GM19463 (cell line): ENCODE measurements around the gene MBD4.
A peak's percentile ranks its signal among the peaks of the same experiment; 100 is the strongest.
"Not testable (repeated sequence)": the region's sequence is repeated elsewhere in the genome, so short reads cannot be mapped to it uniquely, and the experiment has no call there.

Experiments used
- ATAC-seq: cut with Tn5 transposase; IDR thresholded peaks from one replicate; pipeline ENCODE4 v1.9.1; 2021; ENCODE audit warnings: mild to moderate bottlenecking, moderate library complexity; ENCODE audit not compliant: unreplicated experiment

The MBD4 gene

GRCh38 chr3:129412542-129413198 is 27.1 kb downstream of the MBD4 start:
- no peak for ATAC-seq

- ATAC-seq = no peak
Measured at GRCh38 chr3:129410971-129411370, 28.8 kb downstream of the MBD4 start.

GRCh38 chr3:129409541-129409940 is 30.2 kb downstream of the MBD4 start:
- ATAC-seq = no peak

GRCh38 chr3:129404610-129405009 is 35.1 kb downstream of the MBD4 start:
- no peak for ATAC-seq

- no peak for ATAC-seq
Measured at GRCh38 chr3:129404130-129404529, 35.6 kb downstream of the MBD4 start.

GRCh38 chr3:129403450-129403849 is 36.3 kb downstream of the MBD4 start:
- no peak for ATAC-seq

- ATAC-seq = no peak
Measured at GRCh38 chr3:129402616-129403015, 37.1 kb downstream of the MBD4 start.

GRCh38 chr3:129402210-129402609 is 37.5 kb downstream of the MBD4 start:
- ATAC-seq = no peak

- ATAC-seq = no peak
Measured at GRCh38 chr3:129399895-129400357, 39.8 kb downstream of the MBD4 start.

GRCh38 chr3:129399145-129399894 is 40.4 kb downstream of the MBD4 start:
- ATAC-seq = peak; percentile 87

GRCh38 chr3:129398803-129399144 is 41.0 kb downstream of the MBD4 start:
- peak; percentile 11 for ATAC-seq

GRCh38 chr3:129393760-129394564 is 45.8 kb downstream of the MBD4 start:
- ATAC-seq = not testable (repeated sequence)

GRCh38 chr3:129393271-129393670 is 46.5 kb downstream of the MBD4 start:
- ATAC-seq = no peak

- not testable (repeated sequence) for ATAC-seq
Measured at GRCh38 chr3:129392106-129392887, 47.5 kb downstream of the MBD4 start.

- not testable (repeated sequence) for ATAC-seq
Measured at GRCh38 chr3:129391583-129391982, 48.2 kb downstream of the MBD4 start.

GRCh38 chr3:129389572-129389937 is 50.2 kb downstream of the MBD4 start:
- no peak for ATAC-seq

GRCh38 chr3:129388791-129389571 is 50.8 kb downstream of the MBD4 start:
- ATAC-seq = not testable (repeated sequence)

- no peak for ATAC-seq
Measured at GRCh38 chr3:129387487-129387886, 52.3 kb downstream of the MBD4 start.

GRCh38 chr3:129386984-129387383 is 52.8 kb downstream of the MBD4 start:
- no peak for ATAC-seq

GRCh38 chr3:129385507-129385906 is 54.2 kb downstream of the MBD4 start:
- ATAC-seq = not testable (repeated sequence)
